Ovary (tissue), 3 donors: ENCODE results near the gene FRMD5.

ENCODE experiments used
- EP300 ChIP-seq: sonication (generic); formaldehyde crosslinking; IDR thresholded peaks from one replicate; pipeline ENCODE4 v1.6.1; 2017; ENCODE audit warnings: antibody characterized with exemption
- TF ChIP-seq, protein P1 (sequence below), 3 donors: fragments of 450-650 bp in 2 of 3; fragments of 200-600 bp in 1 of 3; IDR thresholded peaks; one replicate each; pipeline versions ENCODE4 v1.5.1 to v1.8.0; 2016 to 2022; ENCODE audit warnings: antibody characterized with exemption in 3 of 3, mild to moderate bottlenecking in 1 of 3
- donor health status: DM: no; HTN: no; CAD: no.

DNA sequence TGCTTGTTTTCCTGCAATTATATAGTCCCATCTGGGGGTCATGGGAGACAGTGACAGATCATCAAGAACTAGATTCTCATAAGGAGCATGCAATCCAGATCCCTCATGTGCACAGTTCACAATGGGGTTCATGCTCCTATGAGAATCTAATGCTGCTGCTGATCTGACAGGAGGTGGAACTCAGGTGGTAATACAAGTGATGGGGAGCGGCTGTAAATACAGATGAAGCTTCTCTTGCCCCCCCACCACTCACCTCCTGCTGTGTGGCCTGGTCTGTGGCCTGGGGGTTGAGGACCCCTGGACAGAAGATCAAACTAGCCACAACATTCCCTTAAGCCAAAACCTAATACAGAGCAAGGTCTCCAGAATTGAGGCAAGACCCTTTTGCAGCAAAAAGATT lies 207.1 kb downstream of the FRMD5 start:
- TF ChIP-seq, protein P1, sequence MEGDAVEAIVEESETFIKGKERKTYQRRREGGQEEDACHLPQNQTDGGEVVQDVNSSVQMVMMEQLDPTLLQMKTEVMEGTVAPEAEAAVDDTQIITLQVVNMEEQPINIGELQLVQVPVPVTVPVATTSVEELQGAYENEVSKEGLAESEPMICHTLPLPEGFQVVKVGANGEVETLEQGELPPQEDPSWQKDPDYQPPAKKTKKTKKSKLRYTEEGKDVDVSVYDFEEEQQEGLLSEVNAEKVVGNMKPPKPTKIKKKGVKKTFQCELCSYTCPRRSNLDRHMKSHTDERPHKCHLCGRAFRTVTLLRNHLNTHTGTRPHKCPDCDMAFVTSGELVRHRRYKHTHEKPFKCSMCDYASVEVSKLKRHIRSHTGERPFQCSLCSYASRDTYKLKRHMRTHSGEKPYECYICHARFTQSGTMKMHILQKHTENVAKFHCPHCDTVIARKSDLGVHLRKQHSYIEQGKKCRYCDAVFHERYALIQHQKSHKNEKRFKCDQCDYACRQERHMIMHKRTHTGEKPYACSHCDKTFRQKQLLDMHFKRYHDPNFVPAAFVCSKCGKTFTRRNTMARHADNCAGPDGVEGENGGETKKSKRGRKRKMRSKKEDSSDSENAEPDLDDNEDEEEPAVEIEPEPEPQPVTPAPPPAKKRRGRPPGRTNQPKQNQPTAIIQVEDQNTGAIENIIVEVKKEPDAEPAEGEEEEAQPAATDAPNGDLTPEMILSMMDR (IDR thresholded peaks at IDR 0.05), result no peak
- no peak for TF ChIP-seq EP300
